Sigmoid colon (tissue), 4 donors: ENCODE data around the gene CDC6.

Experiments used
- CTCF ChIP-seq, 4 experiments: fragments of 450-650 bp in 3 of 4; fragments of 200-600 bp in 1 of 4; IDR thresholded peaks; one replicate each; pipeline ENCODE4 v1.5.1; 2016 to 2019; ENCODE audit warnings: antibody characterized with exemption in 4 of 4, mild to moderate bottlenecking in 3 of 4, moderate library complexity in 2 of 4
- EP300 ChIP-seq, 4 donors: sonication (generic); formaldehyde crosslinking; IDR thresholded peaks; one replicate each; pipeline ENCODE4 v1.6.1; 2017; ENCODE audit warnings: antibody characterized with exemption in 4 of 4
- POLR2A ChIP-seq, 2 donors: fragments of 450-650 bp; IDR thresholded peaks; one replicate each; pipeline ENCODE4 v1.6.1; 2016; ENCODE audit warnings: antibody characterized with exemption in 2 of 2, mild to moderate bottlenecking in 2 of 2, moderate library complexity in 2 of 2
- POLR2AphosphoS5 ChIP-seq, 4 donors: sonication (generic); formaldehyde crosslinking; IDR thresholded peaks; one replicate each; pipeline ENCODE4 v1.6.1; 2017; ENCODE audit warnings: antibody characterized with exemption in 4 of 4

- TF ChIP-seq POLR2A (IDR thresholded peaks at IDR 0.05): no peak
- no peak for TF ChIP-seq CTCF (IDR thresholded peaks at IDR 0.05)
- no peak for TF ChIP-seq POLR2AphosphoS5 (IDR thresholded peaks at IDR 0.05)
- TF ChIP-seq EP300 (IDR thresholded peaks at IDR 0.05): no peak
Measured at GRCh38 chr17:40325156-40326013, 37.7 kb downstream of the CDC6 start.
